LNCAP (cell line): ENCODE results near the gene PNPLA2.

Source experiments
- TF ChIP-seq, protein P1 (sequence below): fragments of 450-650 bp; IDR thresholded peaks from 2 replicates; pipeline ENCODE4 v1.5.1; 2017; ENCODE audit warnings: mild to moderate bottlenecking

The PNPLA2 gene

GRCh38 chr11:799641-800316 is 18.9 kb upstream of the PNPLA2 start:
- TF ChIP-seq, protein P1, sequence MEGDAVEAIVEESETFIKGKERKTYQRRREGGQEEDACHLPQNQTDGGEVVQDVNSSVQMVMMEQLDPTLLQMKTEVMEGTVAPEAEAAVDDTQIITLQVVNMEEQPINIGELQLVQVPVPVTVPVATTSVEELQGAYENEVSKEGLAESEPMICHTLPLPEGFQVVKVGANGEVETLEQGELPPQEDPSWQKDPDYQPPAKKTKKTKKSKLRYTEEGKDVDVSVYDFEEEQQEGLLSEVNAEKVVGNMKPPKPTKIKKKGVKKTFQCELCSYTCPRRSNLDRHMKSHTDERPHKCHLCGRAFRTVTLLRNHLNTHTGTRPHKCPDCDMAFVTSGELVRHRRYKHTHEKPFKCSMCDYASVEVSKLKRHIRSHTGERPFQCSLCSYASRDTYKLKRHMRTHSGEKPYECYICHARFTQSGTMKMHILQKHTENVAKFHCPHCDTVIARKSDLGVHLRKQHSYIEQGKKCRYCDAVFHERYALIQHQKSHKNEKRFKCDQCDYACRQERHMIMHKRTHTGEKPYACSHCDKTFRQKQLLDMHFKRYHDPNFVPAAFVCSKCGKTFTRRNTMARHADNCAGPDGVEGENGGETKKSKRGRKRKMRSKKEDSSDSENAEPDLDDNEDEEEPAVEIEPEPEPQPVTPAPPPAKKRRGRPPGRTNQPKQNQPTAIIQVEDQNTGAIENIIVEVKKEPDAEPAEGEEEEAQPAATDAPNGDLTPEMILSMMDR = no peak

GRCh38 chr11:800473-800872 is 18.2 kb upstream of the PNPLA2 start:
- TF ChIP-seq, protein P1 = no peak

DNA sequence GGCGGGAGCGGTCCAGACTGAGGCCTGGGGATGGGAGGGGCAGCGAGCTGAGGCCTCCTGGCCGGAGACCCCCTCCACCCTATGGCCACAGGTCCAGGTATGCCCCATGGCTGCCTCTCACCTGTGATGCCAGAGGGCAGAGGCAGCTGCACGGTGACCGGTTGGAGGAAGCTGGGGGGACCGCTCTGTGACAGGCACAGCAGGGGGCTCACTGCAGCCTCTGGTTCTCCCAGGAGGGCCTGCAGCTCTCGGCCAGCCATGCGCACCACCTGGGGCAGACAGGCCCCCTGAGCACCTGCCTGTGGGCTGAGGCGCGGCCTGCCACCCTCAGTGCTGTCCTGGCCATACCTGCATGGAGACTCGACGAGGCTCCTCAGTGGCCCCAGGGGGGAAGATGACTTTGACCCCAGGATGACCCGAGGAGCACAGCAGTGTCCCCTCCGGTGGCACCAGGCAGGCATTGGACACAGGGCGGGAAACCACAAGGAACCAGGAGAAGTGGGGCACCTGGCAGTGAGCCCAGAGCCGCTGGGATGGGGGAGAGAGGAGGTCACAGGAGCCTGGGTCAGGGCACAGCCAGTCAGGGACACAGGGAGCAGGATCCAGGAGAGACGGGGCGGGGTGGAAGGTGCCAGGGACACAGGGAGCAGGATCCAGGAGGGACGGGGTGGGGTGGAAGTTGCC is 17.5 kb upstream of the PNPLA2 start:
- TF ChIP-seq, protein P1 = no peak

GRCh38 chr11:802018-802617 is 16.6 kb upstream of the PNPLA2 start:
- TF ChIP-seq, protein P1 = no peak

DNA sequence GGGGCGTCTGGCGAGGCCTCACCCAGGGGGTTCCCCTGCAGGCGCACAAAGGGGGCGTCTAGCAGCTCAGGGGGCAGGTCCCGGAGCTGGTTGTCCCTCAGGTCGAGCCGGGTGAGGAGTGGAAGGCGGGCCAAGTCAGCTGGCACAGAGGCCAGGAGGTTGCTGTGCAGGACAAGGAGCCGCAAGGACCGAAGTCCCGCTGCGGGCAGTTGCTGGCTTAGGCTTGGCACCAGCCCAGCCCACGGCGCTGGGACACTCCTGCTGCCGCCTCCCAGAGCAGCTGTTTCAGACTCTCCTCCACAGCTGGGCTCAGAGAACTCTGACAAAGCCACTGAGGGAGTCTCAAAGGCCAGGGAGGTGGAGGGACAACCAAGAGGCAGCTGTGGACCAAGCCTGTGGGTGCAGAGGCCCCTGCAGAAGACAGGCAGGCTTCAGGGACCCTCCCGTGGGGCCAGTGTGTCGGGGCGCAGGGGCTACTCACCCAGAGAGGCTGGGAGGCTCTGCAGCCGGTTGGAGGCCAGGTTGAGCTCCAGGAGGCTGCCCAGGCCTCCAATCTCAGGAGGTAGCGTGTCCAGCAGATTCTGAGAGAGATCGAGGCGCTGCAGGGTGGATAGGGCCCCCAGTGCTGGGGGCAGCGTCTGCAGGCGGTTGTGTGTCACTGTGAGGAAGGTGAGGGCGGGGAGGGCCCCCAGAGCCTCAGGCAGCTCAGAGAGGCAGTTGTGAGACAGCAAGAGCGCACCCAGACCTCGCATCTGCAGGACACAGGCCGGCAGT is 15.8 kb upstream of the PNPLA2 start:
- TF ChIP-seq, protein P1 = no peak

GRCh38 chr11:803467-803742 is 15.3 kb upstream of the PNPLA2 start:
- TF ChIP-seq, protein P1 = no peak

DNA sequence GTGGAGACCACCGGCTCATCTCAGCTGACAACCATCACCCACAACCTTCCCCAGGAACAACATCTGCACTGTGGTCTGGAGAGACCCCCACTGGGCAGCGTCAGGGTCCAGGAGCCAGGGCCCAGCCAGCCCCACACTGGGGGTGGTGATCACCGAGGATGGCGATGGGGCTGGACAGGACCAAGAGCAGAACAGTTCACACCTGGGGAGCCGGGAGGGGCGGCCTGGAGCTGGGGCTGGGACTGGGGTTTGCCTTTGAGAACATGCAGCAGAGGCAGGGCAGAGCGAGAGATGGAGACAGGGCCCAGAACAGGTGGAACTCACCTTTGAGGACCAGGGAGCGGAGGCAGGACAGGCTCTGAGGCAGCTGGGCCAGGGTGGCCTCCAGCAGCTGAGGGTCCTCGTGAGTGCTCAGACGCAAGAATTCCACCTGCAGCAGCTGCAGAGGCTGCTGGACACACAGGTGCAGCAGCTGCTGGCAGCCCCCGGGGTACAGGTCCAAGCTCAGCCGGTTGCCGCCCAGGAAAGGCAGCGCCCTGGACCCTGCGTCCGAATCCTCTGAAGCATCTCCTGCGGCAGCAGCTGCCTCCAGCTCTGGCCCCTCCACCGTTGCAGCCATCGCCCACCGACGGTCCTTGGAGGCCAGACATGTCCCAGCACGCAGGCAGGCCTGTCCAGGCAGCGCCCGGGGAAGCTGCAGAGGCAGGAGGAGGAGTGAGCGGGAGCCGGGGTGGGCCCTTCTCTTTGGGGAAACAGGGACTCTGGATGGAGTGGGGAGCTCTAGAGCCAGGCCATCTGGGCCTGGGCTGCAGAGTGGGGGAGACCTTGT is 14.7 kb upstream of the PNPLA2 start:
- TF ChIP-seq, protein P1 = no peak
